NCI-H1930 (cell line): ENCODE data around the gene SPAG16.

Experiments
- DNase-seq, 2 experiments: peaks; one replicate each; lab custom pipeline; 2025; lab: John Stamatoyannopoulos, UW

SPAG16 gene

DNA sequence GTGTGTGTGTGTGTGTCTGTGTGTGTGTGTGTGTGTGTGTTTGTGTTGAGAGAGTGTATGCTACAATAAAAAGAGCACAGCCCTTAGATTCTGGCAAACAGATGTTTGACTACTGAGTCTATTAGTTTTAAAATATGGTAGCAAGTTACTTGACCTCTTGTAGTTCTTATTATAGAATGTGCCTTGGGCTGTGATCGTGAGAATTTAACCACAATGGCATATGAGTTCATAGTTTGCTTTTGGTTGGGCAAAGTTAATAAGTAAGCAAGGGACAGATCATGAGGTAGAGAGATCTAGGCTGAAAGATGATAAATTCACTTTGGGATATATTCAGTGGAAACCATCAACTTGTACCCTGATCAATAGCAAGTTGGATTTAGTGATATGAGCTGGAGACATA is 792.3 kb downstream of the SPAG16 start:
- no peak for DNase-seq

DNA sequence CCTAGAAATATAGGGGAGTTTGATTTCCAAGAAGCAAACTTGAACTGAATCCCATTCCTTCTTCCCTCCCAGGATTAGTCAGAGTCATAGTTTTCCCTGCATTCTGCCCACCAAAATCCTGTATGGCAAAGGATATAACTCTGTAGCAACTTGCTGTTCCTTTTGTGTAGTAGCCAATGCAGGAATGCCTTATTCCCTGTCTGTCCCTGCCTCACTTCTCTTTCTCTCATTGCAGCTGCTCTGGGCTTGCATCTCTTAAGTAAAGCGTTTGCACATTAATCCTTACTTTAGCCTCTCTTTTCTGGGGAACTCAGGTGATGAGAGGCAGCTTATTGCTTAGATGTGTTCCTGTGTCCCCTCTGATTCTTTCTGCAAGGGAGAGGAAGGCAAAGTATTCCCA is 793.5 kb downstream of the SPAG16 start:
- no peak for DNase-seq

DNA sequence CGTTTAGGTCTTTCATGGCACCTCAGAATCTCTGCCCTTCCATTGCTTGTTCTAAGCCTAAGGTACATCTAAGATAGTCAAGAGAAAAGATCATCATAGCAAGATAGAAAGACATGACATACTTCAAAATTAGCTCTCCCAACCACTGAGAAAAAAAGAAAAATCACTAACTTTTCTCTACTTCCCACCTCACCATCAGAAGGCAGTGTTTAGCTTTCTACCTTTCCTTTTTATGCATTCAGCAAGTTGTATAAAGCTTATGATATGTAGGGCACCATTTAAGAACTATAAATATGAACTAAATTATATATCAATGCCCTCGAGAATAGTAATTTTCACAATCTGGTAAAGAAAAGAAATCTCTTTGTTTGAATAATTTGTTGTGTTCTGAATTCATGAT is 794.8 kb downstream of the SPAG16 start:
- no peak for DNase-seq

DNA sequence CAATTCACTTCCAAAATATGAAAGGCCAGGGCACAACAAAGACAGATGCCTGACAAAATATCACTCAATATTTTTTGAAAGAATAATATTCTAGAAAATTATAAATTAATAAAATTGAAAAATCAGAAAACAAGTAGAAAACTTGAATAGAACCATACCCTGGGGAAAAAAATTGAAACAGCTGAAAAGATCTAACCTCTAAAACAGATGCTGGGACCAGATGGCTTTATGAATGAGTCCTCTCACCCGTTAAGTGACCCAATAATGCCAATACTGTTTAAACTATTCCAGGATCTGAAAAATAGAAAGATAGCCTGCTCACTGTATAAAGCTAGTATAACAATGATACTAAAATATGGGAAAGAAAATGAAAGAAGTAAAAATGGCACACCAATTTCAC is 804.3 kb downstream of the SPAG16 start:
- DNase-seq = no peak

DNA sequence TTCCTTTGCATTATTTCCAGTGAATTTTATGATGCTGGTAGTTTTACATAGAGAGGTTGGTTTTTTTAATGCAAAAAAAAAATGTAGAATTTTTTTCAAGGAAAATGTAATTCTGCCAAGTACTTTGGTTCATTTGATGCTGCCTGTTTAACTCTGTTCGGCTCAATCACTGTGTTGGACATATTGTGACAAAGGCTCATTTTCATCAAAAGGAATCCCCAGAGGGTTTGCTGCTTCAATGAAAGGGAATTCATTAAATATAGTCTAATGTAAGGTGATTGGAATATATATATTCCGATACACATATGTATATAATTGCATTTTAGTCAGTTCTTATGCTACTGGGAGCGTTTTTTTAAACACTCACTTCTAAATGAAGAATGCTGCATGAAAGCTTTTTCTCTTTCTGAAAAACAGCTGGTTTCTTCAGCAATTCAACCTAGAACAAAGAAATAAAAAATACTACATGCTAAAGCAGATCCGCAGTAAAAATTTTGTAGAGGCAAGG is 812.0 kb downstream of the SPAG16 start:
- DNase-seq = no peak

DNA sequence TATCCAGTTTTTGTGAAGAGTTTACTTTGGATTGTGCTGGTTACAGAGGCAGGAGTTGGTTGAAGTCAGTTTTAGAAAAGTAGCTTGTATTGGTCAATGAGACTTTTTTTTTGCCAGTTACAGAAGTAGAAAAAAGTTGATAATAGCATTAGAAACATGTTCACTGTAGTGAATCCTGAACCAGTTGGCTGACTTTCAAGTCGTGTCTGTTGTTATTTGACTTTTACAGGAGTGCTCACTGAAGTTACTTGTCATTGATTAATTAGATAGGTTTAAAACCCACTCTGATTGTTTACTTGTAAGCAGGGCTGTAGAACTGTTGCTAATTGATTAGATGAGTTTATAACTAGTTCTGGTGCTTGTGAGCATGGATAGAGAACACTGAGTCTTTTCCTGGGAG is 814.5 kb downstream of the SPAG16 start:
- no peak for DNase-seq

DNA sequence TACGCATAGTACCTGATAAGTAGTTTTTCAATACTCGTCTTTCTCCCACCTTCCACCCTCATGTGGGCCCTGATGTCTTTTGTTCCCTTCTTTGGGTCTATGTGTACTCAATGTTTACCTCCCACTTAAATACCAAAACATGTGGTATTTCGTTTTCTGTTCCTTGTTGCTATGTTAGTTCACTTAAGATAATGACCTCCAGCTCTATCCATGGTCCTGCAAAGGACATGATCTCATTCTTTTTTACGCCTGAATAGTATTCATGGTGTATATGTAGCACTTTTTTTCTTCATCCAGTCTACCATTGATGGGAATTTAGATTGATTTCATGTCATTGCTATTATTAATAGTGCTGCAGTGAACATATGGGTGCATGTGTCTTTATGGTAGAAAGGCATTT is 816.2 kb downstream of the SPAG16 start:
- no peak for DNase-seq

DNA sequence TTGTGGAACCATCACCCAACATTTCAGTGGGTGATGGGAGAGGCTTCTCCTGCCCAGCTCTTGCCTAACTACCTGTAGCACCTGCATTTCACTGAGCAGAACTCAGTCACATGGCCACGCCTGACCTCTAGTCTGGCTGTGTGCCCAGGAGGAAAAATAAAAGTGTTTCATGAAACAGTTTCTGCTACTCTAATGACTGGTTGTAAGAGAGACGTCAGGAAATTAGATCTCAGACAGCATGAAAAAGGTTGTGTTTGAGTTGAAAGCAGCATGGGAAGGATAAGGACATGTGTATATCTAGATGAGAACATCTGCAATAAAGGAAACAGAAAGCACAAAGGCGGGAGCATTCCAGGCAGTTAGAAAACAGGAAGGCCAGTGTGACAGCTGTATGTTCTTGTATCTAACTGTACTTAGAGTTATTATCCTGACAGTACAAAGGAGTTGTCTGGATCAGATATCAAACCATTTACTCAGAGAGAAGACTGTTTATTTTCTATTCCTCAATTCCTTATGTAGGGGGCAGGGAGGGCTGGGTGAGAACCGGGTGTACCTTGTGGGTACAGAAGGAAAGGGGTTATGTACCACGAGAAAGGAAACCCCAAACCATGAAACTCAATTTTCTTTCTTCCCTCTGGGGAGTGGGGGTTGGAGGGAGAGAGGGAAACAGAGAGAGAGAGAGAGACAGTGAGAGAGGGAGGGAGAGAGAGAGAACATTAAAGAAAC is 819.2 kb downstream of the SPAG16 start:
- no peak for DNase-seq

DNA sequence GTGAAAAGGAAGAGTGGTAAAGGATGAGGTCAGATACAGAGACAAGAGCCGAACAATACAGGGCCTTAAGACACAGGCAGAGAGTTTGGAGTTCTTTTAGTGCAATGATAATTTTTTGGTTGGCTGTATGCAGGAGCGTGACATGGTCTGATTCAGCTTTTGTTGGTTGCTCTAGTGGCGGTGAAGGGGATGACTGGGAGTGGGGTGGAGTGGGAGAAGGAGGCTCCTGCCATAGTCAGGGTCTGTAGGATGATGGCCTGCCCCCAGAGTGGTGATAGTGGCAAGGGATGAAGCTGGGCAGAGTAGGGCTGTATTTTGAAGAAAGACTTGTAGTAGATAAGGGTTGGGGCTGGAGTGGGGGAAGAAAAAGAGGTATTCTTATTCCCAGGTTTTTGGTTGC is 820.0 kb downstream of the SPAG16 start:
- no peak for DNase-seq

DNA sequence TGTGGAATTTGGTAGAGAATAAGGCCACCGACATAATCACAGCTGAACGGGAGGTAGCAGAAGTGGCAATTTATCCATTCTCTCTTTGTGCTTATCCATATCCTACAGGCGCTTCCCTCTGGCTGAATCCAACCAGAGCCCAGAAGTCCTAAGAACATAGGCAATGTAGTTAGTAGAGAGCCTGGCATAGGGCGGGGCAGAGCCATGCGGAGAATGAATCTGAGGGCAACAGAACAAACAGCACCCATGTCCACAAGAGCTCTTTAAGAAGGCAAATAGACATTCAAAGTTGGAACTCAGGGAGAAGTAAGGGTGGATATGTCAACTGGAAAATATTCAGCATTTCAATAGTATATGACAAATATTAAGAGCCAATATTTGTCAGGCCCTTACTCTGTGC is 820.7 kb downstream of the SPAG16 start:
- no peak for DNase-seq

DNA sequence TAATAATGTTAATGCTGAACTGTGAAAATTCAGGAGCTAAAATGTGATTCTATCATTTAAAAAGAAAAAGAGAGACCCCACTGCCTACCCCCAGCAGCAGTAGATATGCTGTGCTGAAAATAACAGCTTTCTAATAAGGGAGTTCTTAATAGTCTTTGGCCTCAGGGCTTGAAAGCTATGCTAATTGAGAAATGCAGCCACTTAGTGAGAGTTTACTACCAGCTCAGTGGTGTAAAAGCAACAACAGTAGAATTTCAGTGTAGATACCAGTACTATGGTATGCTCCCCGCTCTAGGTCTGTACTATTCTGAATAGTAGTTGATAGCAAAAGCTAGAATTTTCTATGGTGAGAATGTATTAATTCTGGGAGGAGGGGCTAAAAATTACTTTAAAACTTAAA is 823.5 kb downstream of the SPAG16 start:
- DNase-seq = no peak

DNA sequence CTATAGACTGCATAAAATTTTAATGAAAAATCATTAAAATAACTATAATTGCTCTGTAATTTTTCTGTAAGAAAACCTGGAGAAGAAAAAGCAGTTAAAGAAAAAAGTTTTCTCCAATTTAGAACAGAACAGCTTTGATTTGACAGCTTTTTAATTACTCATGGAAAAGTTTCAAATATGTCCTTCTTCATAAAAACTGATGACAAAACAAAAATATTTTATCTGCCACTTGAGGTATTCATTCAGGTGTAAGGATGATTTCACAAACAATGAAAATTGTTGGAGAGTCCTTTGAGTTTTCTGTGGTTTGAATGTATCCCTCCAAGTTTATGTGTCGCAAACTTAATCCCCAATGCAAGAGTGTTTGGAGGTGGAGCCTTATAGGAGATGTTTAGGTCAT is 824.3 kb downstream of the SPAG16 start:
- DNase-seq = no peak

DNA sequence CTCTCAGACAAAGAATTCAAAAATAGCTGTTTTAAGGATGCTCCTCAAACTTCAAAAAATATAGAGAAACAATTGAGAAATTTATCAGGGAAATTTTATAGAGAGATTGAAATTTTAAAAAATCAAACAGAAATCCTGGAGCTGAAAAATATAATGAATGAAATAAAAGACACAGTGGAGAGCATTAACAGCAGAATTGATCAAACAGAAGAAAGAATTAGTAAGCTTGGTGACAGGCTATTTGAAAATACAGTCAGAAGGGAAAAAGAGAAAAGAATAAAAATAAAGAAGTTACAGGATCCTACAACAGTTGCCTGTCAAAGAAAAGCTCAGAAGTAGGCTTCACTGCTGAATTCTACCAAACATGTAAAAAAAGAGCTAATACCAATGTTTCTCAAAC is 832.8 kb downstream of the SPAG16 start:
- DNase-seq = no peak

DNA sequence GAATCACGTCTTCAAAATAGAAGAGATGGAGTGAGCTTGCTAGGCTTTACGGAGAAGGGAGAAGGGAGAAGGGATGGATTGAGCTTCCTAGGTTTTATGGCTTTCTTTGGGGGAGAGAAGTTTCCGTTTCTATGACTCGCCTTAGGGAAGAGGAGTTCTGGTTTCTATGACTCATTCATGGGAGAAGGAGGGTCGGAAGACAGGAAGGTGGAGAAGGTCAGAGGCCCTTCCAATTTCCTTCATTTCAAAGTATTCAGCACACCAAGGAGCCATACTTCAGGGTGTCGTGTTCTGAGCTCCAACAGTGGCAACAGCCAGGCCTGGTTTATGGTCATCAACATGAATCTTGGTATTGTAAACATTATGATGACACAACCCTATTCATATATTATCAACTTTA is 841.9 kb downstream of the SPAG16 start:
- no peak for DNase-seq

DNA sequence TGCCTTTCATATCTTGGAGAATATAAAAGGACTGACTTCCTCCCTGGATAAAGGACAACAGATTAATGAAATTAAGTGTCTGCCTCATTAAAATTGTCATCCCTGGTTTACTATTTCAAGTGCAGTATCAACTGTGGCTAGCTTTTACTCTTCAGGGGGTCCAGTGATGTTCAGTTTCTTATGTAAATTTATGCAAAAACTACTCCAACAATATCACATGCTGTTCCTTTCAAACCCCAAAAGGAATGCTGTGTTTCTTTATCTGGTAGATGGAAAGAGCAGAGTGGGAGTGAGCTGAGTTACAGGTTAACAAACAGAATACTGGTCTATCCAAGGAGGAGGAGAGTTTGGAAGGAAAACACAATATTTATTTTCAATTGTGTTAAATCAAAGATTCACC is 842.9 kb downstream of the SPAG16 start:
- no peak for DNase-seq

DNA sequence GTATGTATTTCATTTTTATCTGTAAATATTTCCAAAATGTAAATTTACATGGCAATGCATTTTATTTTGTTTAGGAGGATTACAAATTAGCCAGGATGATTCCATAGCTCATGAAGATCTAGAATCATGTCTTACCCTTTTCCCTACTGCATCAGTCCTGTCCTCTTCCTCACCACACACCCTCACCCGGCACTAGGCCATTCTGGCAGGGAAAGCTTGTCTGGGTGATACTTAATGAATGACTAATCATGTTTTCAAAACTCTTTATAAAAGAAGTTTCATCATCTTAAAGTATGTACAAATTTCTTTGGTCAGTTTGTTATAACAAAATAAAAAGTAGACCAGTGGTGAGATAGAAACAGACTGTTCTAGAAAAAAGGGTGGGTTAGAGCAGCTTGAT is 843.3 kb downstream of the SPAG16 start:
- DNase-seq = no peak

DNA sequence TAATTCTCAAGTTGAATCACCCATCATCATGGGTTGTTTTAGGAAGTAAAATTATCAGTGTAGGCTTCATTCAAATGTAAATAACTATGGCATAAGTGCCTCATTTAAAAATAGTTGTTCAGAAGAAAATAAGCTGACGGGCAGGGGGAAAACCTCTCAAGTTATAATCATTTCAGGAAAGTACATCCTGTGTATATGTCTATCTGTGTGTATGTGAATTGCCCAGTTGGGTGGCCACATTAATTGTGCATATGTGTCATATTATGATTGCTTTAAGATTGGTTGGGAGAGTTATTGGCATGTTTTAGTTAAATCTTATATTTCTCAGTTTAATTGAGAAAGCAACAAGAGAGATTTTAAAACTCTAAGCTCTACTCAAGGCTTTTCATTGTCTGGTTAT is 843.8 kb downstream of the SPAG16 start:
- DNase-seq = no peak

DNA sequence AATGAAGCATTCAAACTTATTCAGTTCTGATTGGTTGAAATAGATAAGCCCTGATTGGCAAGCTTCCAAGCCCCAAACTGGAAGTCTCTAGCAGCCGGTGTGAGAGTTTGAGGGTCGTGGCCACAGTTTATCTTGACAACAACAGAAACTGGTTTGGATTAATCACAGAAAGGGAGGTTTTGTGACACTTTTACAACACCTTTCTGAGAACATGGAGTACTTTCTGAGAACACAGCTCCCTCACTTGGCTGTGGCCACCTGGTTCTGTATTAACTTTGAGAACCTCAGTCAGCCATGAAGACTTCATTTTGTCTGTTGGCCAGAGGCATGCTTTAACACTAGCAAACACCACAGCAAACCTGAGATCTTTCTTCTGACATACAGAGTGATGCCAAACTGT is 845.9 kb downstream of the SPAG16 start:
- no peak for DNase-seq

DNA sequence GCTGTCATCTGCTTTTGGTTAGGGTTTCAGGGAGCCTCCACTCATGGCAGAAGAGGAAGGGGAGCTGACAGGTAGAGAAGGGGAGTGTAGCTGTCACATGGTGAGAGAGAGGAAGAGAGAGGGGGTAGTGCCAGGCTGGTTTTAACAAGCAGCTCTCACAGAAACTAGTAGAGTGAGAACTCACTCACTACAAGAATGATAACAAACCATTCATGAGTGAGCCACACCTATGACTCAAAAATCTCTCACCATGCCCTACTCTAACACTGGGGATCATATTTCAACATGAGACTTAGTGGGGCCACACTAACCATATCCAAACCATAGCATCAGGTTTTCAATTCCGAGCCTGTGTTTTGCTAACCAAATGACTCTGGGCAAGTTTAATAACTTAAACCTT is 851.7 kb downstream of the SPAG16 start:
- no peak for DNase-seq

DNA sequence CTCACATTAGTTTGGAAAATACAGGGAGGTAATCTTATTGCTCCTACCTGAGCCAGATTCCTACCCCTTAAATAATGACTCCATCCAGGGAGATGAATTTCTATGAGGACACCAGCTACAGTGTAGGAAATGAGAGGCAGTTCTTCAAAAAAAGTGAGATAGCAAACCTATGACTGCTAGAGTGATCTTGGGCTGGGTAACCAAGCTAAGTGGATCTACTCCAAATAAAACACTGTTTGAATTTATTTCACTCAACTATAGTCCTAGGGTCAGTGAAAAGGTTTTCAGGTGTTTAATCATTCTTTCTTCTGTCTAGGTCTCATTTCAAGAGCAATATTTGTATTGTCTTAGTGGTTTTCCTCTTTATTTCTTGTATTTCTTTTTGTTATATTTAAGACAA is 854.5 kb downstream of the SPAG16 start:
- DNase-seq = no peak

DNA sequence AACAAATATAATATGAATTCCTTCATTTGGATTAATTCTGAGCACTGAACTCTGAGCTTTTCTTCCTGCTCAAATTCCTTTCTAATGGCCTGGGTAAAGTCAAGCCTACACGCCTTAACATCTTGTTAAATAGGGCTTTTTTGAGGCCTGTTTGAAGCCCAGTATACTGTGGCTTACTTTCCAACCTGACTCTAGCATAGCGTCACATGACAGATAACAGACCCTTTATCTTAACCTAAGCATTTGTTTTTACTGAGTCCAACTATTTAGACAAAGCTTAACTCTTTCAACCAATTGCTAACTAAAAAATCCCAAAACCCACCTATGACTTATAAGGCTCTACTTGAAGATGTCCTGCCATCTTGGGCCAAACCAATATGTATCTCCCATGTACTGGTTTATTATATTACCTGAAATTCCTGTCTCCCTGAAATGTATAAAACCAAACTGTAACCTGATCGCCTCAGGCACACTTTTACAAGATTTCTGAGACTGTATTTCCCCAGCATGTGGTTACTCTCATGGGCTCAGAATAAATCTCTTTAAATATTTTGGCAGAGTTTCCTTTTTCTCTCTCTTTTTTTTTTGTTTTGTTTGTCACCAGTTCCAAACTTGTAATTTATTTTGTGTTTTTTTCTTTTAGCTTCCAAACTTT is 855.5 kb downstream of the SPAG16 start:
- no peak for DNase-seq

DNA sequence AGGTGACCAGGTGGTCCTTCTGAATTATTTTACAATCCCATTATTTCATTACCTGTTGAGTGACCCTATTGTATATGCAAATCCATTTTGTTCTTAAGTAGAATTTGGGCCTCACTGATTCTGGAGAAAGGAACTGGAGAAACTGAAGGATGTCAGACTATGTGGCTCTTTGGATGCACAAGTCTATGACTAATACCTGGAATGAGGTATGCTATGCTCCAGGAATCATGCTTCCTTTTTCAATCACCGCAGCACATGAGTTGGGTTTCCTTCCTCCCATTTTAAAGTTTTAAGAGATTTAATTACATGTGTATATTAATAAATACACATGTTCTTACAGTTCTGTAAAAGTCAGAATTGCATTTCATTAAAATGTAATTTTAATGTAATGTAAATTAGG is 872.7 kb downstream of the SPAG16 start:
- no peak for DNase-seq

DNA sequence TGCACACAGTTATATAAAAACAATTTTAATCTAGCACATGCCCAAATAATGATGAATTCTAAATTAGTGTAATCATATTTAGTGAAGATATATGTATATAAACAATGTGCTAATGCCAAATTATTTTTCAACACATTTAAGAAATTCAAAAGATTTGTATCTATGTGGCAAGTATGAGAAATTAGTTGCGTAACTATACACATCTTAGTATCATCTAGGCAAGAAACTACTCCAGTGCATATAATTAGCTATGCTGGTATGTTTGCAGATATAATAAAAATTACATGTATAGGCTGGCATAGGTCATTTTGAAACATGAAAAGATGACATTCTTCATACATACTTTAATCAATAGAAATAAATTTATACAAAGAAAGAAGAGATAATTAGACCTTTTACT is 874.6 kb downstream of the SPAG16 start:
- no peak for DNase-seq

DNA sequence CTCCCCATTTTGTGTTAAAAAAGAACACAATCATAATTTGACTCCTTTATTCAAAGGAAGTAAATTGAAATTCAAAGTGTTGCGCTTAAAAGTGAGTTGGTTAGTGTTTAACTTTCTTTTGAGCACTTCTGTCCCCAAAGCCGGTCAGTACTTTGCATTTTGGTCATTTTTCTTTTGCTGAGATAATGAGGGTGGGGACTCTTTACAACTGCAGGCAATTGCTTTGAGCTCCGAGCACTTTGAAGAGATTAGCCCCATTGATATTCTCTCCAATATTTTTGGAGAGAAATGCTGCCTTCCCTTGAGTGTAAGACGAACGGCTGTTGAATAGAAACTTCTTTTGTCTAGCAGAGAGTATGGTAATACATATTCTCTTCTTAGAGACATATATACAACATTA is 885.0 kb downstream of the SPAG16 start:
- no peak for DNase-seq
